H1 (cell line): ENCODE measurements around the gene CNOT9. TPM values are rescaled to one million over a fixed set of nuclear protein-coding genes. Genes with fewer than 3 reads are reported as not detected.

ENCODE experiments used
- BCL11A ChIP-seq, 2 experiments: IDR thresholded peaks; one replicate each; pipeline ENCODE4 v1.6.1; 2011; ENCODE audit warnings: low read depth in 2 of 2, low read length in 2 of 2, mild to moderate bottlenecking in 2 of 2
- EZH2 ChIP-seq: fragments of 200-600 bp; sonication (generic); IDR thresholded peaks from 2 replicates; pipeline ENCODE4 v1.7.1; 2012; ENCODE audit warnings: low read depth, mild to moderate bottlenecking, moderate library complexity, low read length, inconsistent platforms; ENCODE audit not compliant: severe bottlenecking
- GABPA ChIP-seq: IDR thresholded peaks from 2 replicates; pipeline ENCODE4 v1.6.1; 2011; ENCODE audit warnings: mild to moderate bottlenecking, low read length, moderate library complexity, borderline replicate concordance; ENCODE audit not compliant: insufficient read depth
- GTF2F1 ChIP-seq: IDR thresholded peaks from 2 replicates; pipeline ENCODE4 v1.6.1; 2012; ENCODE audit warnings: low read depth, low read length, improper control_type of control experiment, borderline replicate concordance
- SAP30 ChIP-seq: fragments of 300-600 bp; sonication (generic); IDR thresholded peaks from 2 replicates; pipeline ENCODE4 v1.7.1; 2012; ENCODE audit warnings: low read length, moderate library complexity, mild to moderate bottlenecking, inconsistent platforms; ENCODE audit not compliant: insufficient read depth, insufficient replicate concordance
- SP1 ChIP-seq: IDR thresholded peaks from 2 replicates; pipeline ENCODE4 v1.6.1; 2011; ENCODE audit warnings: low read depth, low read length
- polyA plus RNA-seq, 7 experiments: library from polyadenylated mRNA; depleted of rRNA in 3 of 7; stranded (reverse) in 5 of 7; unstranded in 2 of 7; fragments of >200 nt in 5 of 7; fragments of 200-250 nt in 2 of 7; gene quantifications; 1 replicate in 5 of 7; 2 replicates in 1 of 7; 4 replicates in 1 of 7; pipeline versions ENCODE4 v1.2.1 to v1.2.3, GENCODE V29; 2011 to 2013; ENCODE audit warnings: missing spikeins in 2 of 7, mixed read lengths in 2 of 7
- total RNA-seq: library from RNA; stranded (reverse); fragmentation: NEBNext Ultra II Directional; extraction: Animal tissue kit (Norgen Biotek cat#: 25700); gene quantifications from 2 replicates; pipeline ENCODE4 v1.2.1, GENCODE V29; 2021

CNOT9 gene
- total and polyA plus RNA-seq, 2 of the 8 experiments (the other 6 are each of a cell fraction or from before 2014, with no cell fraction given), result 79.3 to 81.2 TPM

DNA sequence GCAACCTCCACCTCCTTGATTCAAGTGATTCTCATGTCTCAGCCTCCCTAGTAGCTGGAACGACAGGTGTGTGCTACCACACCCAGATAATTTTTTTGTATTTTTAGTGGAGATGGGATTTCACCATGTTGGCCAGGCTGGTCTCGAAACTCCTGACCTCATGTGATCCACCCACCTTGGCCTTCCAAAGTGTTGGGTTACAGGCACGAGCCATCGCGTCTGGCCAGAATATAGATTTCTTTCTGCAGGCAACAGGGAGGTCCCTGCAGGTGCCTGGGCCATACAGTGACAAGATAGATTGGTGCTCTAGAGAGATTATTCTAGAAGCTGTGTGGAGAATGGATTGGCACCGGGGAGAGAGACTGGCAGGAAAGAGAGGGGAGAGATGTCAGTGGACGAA lies 52.4 kb downstream of the CNOT9 start (continued):
- TF ChIP-seq BCL11A (IDR thresholded peaks at IDR 0.05; ENCODE audit: low read depth in 2 of 2, low read length in 2 of 2), result no peak
- TF ChIP-seq GABPA, result no peak
- no peak for TF ChIP-seq EZH2
- no peak for TF ChIP-seq SP1
- no peak for TF ChIP-seq GTF2F1
- TF ChIP-seq SAP30, result no peak
